Upper lobe of right lung (tissue), 1 donor: ENCODE data around the gene PPARA. TPM values are rescaled to one million over a fixed set of nuclear protein-coding genes. Genes with fewer than 3 reads are reported as not detected.

Experiments
- ATAC-seq: fragments of 200-7000 bp; cut with Tn5 transposase; one replicate; pipeline ENCODE4 v1.9.1; 2020; ENCODE audit warnings: mild to moderate bottlenecking, moderate library complexity
- DNase-seq: peaks from one replicate; pipeline ENCODE4 v3.0.0-alpha.2; 2020
- H3K27ac ChIP-seq: fragments of 200-600 bp; one replicate; pipeline ENCODE4 v1.8.0; 2022
- H3K27me3 ChIP-seq: fragments of 200-600 bp; one replicate; pipeline ENCODE4 v1.8.0; 2022; ENCODE audit warnings: mild to moderate bottlenecking
- H3K36me3 ChIP-seq: fragments of 200-600 bp; one replicate; pipeline ENCODE4 v1.8.0; 2022
- H3K4me1 ChIP-seq: fragments of 200-600 bp; one replicate; pipeline ENCODE4 v1.8.0; 2022
- H3K4me3 ChIP-seq: fragments of 200-600 bp; one replicate; pipeline ENCODE4 v1.8.0; 2022; ENCODE audit warnings: mild to moderate bottlenecking
- H3K9me3 ChIP-seq: fragments of 200-600 bp; one replicate; pipeline ENCODE4 v1.8.0; 2022
- intact Hi-C: fragments of 100-400 bp; cut with DNase I; formaldehyde crosslinking; loops from one replicate; pipeline ENCODE4 v1.11.0; 2022
- total RNA-seq: library from RNA; stranded (reverse); fragmentation: NEBNext Ultra II Directional; extraction: Animal tissue kit (Norgen Biotek cat#: 25700); gene quantifications from one replicate; pipeline ENCODE4 v1.2.1, GENCODE V29; 2021
- TF ChIP-seq, protein P1 (sequence below): fragments of 200-600 bp; IDR thresholded peaks from one replicate; pipeline ENCODE4 v1.8.0; 2022; ENCODE audit warnings: antibody characterized with exemption
- donor health status: DM: no; HTN: yes; CAD: no; lungs with severe emphysema.

PPARA gene
- total RNA-seq, 1 donor from 2014 or later = 18.4 TPM

DNA sequence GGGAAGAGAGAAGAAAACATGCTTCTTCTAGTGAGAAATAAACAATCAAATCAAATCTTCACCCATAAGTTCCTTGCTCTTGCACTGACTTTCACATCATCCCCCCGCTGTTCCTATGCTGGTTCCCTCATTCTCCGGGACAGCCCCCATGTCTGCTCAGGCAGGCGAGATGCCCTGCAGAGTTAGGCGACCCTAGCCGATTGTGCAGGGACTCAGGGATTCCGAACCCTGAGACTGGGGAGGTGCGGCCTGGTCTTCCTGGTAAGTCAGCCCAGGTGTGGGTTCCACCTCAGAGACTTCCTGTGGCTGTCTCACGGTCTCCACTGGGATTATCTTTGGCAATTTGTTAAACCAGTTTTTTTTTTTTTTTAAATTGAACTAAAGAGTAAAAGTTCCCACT is 124.1 kb downstream of the PPARA start:
- TF ChIP-seq, protein P1, sequence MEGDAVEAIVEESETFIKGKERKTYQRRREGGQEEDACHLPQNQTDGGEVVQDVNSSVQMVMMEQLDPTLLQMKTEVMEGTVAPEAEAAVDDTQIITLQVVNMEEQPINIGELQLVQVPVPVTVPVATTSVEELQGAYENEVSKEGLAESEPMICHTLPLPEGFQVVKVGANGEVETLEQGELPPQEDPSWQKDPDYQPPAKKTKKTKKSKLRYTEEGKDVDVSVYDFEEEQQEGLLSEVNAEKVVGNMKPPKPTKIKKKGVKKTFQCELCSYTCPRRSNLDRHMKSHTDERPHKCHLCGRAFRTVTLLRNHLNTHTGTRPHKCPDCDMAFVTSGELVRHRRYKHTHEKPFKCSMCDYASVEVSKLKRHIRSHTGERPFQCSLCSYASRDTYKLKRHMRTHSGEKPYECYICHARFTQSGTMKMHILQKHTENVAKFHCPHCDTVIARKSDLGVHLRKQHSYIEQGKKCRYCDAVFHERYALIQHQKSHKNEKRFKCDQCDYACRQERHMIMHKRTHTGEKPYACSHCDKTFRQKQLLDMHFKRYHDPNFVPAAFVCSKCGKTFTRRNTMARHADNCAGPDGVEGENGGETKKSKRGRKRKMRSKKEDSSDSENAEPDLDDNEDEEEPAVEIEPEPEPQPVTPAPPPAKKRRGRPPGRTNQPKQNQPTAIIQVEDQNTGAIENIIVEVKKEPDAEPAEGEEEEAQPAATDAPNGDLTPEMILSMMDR = no peak
- Histone ChIP-seq H3K9me3 (no peaks in the 10 kb centered on the region), H3K27ac (no peak overlapping the region), H3K36me3 (peaks cover 73% of the 10 kb centered on the region), H3K4me1 (peaks cover 6% of the 10 kb centered on the region), H3K4me3 (no peak overlapping the region), H3K27me3 (no peaks in the 10 kb centered on the region)
- intact Hi-C loops = no loop called here
- no peak for DNase-seq
- no peak for ATAC-seq

DNA sequence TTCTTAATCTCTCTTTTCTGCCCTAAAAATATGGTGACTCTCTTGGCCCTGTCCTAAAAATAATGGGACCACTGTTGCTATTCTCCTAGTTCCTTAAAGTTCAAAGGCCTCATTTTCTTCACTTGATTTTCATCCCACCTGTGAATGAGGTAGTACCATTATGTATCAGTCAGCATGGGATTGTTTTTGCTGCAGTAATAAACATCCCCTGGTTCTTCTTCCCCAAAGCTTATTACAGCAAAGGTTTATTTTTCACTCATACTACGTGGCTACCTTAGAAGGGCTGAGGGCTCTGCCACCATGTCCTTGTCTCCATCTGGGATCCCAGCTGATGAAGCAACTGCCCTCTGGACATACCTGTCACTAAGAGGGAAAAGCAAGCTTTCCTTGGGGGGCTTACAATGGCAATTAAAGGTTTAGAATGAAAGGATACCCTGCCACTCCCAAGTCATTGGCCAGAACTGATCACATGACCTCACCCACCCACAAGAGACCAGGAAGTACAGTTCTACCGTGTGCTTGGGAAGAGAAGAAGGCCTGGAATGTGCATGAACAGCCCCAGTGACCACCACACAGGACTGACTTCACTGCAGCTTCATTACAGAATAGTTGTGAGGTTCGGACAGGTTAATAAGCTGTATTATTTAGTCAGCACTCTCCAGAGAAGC is 125.3 kb downstream of the PPARA start:
- no peaks in the 10 kb centered on the region for H3K4me1 ChIP-seq
- H3K27me3 ChIP-seq = no peaks in the 10 kb centered on the region
- DNase-seq (no peak), ATAC-seq (peak; percentile 49)
- intact Hi-C loops = no loop called here
- TF ChIP-seq, protein P1 = no peak
- no peak overlapping the region for H3K4me3 ChIP-seq
- no peak overlapping the region for H3K27ac ChIP-seq
- H3K9me3 ChIP-seq = no peaks in the 10 kb centered on the region
- peaks cover 85% of the 10 kb centered on the region for H3K36me3 ChIP-seq

DNA sequence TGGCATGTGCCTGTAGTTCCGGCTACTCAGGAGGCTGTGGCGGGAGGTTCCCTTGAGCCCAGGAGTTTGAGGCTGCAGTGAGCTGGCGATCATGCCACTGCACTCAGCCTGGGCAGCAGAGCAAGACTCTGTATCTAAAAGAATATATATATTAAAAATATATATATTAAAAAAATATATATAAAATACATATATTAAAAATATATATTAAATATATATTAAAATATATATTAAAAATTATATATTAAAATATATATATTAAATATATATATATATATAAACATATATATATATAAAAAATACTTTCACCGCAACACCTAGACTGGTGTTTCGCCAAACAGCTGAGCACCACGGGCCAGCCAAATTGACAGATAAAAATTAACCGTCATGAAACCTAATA is 126.2 kb downstream of the PPARA start:
- H3K27me3 ChIP-seq = no peaks in the 10 kb centered on the region
- DNase-seq = no peak
- TF ChIP-seq, protein P1 = no peak
- no peak for ATAC-seq
- H3K4me3 ChIP-seq = no peak overlapping the region
- H3K9me3 ChIP-seq = no peaks in the 10 kb centered on the region
- H3K36me3 ChIP-seq = peaks cover 95% of the 10 kb centered on the region
- H3K27ac ChIP-seq = no peak overlapping the region
- no peaks in the 10 kb centered on the region for H3K4me1 ChIP-seq
- intact Hi-C loops = no loop called here

DNA sequence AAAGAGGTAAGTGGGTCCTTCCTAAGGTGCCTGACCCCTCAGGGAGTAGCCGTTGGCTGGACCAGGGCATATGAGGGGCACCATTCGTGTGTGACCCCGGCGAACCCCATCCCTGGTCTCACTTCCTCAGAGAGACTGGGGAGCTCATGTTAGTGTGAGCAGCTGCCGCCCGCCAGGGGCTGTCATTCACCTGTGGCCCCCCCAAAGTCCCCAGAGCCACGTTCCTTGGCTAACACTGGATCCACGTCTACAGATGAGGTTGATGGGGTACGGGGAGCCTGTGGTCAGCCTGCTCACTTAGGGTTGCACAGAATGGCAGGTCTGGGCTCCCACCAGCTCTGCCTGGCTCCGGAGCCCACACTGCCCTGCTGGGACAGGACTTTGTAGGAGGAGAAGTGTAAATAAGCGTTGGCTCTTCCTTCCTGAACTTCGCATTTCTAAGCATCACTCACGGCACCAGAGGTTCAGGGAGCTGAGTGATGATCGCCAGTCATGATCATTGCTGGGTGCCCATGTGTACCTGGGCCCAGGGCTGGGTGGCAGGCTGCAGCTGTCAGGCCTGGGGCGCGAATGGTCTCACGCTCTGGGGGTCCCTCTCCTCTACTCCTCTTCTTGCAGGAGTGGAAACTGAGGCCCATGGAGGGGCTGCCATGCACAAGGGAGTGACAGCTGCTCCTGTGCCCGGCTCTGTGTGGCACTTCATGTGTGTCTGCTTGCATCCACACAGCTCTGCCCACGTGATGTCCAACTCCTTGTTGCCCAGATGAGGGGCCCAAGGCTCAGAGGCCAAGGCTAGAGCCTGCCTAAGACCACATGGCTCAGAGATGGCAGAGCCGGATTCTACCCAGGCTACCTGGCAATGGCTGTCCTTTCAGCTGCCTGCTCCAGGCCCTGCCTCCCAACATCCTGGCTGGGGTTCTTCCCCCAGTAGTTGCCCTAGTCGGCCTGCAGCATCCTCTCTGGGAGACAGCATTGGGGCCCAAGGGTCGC is 128.6 kb downstream of the PPARA start:
- Histone ChIP-seq H3K27ac (no peak overlapping the region), H3K9me3 (no peaks in the 10 kb centered on the region), H3K4me3 (no peak overlapping the region), H3K27me3 (no peaks in the 10 kb centered on the region), H3K36me3 (peaks cover 94% of the 10 kb centered on the region), H3K4me1 (no peaks in the 10 kb centered on the region)
- TF ChIP-seq, protein P1 = no peak
- ATAC-seq (no peak), DNase-seq (no peak)
- intact Hi-C loops = no loop called here

DNA sequence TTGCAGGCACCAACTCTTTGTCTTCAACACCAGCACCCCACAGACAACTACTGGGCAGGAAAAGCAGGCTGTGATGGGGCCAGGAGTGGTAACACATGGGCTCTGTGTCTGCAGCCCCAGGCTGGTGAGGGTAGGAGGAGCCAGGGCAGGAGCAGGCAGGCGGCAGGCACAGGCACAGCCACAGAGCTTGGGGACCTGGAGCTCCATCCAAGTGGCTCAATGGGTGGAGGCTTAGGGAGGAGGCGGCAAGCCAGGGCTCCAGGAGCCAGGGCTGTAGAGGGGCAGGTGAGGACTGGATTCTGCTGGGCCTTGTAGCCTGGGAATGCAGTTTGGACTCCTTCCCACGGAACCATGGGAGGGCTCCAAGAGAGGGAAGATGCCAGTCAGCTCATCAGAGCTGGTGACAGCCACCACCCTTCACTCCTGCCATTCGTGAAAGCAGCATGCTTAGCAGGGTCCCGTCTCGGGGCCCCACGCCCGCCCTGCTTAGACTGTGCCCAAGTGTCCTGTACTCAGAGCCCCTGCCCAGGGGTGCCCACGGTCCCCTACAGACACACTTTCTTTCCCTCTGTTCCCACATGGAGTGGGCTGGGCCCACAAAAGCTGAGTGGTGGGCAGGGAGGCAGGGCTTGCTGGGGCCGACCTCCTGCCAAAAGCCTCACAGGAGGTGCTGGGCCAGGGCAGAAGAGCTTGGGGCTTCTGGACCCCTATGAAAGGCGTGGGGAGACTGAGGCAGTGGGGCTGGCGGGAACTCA is 129.9 kb downstream of the PPARA start:
- TF ChIP-seq, protein P1 = no peak
- no peaks in the 10 kb centered on the region for H3K4me1 ChIP-seq
- no peaks in the 10 kb centered on the region for H3K9me3 ChIP-seq
- H3K27ac ChIP-seq = no peak overlapping the region
- DNase-seq (no peak), ATAC-seq (no peak)
- H3K4me3 ChIP-seq = no peak overlapping the region
- intact Hi-C loops = no loop called here
- no peaks in the 10 kb centered on the region for H3K27me3 ChIP-seq
- H3K36me3 ChIP-seq = peaks cover 94% of the 10 kb centered on the region
